Caki2 (cell line): ENCODE data around the gene MRPL50. TPM values are rescaled to one million over a fixed set of nuclear protein-coding genes. Genes with fewer than 3 reads are reported as not detected.

ENCODE experiments used
- DNase-seq: peaks from one replicate; pipeline ENCODE4 v3.0.0-alpha.2; 2015; ENCODE audit warnings: low read depth
- in situ Hi-C: cut with HindIII; loops from 2 replicates; pipeline ENCODE4 v1.10.0; 2016; ENCODE audit warnings: low sequenced_read_pairs, low pct_unique_long_range_greater_than_20kb, mixed read lengths
- total RNA-seq: library from RNA; depleted of rRNA; stranded (reverse); fragments of >200 nt; shearing (Covaris generic); gene quantifications from 2 replicates; pipeline ENCODE4 v1.2.3, GENCODE V29; 2014; ENCODE audit warnings: low replicate concordance

The MRPL50 gene
- total RNA-seq, 1 experiment from 2014 or later = 10.1 TPM

- in situ Hi-C loops = no loop called here
- DNase-seq = no peak
These were observed 23.2 kb upstream of the MRPL50 start for GRCh38 chr9:101421653-101422065.

DNA sequence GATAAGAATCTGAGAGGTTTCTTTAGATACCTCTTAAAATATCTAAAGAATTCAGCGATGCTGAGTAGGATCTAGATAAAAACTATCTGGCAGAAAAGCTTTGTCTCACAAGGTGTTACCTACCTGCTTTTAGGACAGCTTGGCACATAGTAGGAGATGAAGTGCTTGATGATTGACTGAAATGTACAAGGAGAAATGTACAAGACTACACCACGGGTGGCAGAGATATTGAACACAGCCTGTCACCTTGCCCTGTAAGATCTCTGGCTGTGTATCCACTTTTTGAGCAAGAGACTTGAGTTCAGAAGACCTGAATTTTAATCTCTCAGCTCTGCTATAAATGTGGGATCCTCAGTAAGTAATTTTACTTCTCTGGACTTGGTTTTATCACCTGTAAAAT is 21.4 kb upstream of the MRPL50 start:
- DNase-seq = no peak
- in situ Hi-C loops = no loop called here

GRCh38 chr9:101418518-101419430 is 20.4 kb upstream of the MRPL50 start:
- in situ Hi-C loops = no loop called here
- DNase-seq = no peak

GRCh38 chr9:101417977-101418376 is 19.6 kb upstream of the MRPL50 start:
- in situ Hi-C loops = no loop called here
- DNase-seq = no peak

GRCh38 chr9:101417389-101417788 is 19.0 kb upstream of the MRPL50 start:
- DNase-seq = no peak
- in situ Hi-C loops = no loop called here

- no peak for DNase-seq
- in situ Hi-C loops = no loop called here
These were observed 17.2 kb upstream of the MRPL50 start for GRCh38 chr9:101415578-101415977.

- DNase-seq = no peak
- in situ Hi-C loops = no loop called here
These were observed 16.4 kb upstream of the MRPL50 start for GRCh38 chr9:101414839-101415238.

- in situ Hi-C loops = no loop called here
- DNase-seq = peak; percentile 19
These were observed 10.7 kb upstream of the MRPL50 start for GRCh38 chr9:101409079-101409477.

- in situ Hi-C loops = no loop called here
- peak; percentile 20 for DNase-seq
These were observed 10.1 kb upstream of the MRPL50 start for GRCh38 chr9:101408374-101409078.

DNA sequence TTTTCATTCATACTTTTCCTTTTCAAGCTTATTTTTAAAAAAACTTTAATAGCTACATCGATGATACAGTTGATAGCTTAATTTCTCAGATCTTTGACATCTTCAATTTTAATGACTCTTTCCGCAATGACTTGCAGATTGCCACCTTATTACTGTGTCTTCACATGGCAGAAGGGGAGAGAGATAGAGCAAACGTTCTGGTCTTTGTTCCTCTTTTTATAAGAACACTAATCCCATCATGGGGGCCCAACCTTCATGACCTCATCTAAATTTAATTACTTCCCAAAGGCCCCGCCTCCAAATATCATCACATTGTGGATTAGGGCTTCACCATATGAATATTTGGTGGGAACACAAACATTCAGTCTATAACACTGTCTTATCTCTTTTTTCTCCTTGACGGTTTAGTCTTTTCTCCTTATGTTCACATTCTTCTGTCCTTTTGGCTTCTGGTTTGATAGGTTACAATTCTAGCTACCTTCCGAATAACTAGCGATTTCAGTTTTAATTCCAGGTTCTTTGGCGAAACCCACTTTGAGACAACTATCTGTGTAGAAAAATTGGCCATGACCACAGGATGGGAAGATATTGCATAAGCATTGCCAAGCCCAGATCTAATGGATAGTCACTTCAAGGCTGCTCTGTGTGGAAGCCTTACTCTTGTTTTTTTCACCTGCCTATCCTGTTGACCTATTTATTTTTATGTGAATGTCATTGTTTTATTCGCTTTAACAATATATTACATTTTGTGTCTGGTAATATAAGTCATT is 5.3 kb upstream of the MRPL50 start:
- in situ Hi-C loops = no loop called here
- DNase-seq = no peak

DNA sequence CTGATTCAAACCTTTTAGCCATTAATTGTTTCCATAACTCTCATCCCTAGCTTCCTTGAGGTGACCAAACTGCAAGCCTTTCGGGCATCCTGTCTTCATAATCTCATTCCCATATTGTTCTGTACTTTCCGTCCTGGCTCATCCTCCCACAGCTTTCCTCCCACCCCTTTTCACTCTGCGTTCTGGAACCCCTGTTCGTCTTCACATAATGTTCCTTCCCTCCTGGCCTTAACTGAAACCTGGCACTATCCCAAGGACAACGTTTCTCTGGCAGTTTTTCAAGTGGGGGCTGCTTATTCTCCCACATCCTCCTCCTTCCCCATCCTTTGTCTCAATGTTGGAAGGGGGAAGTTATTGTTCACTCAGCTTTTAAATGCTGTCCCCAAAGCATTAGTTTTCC is 1.7 kb upstream of the MRPL50 start:
- in situ Hi-C loops = no loop called here
- no peak for DNase-seq

DNA sequence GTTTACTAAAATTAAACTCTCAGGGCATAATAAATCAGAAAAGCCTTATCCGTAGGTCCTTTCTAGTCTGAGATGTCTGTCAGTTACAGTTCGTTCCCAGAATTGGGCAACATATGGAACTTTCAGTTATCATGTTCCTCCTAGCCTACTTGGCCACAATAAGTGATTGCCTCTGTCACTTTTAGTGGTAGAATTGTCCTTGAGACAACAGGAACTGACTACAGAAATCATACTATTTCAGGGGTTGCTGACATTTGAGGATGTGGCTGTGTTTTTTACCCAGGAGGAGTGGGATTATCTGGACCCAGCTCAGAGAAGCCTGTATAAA is 1.2 kb upstream of the MRPL50 start:
- no peak for DNase-seq
- in situ Hi-C loops = no loop called here

DNA sequence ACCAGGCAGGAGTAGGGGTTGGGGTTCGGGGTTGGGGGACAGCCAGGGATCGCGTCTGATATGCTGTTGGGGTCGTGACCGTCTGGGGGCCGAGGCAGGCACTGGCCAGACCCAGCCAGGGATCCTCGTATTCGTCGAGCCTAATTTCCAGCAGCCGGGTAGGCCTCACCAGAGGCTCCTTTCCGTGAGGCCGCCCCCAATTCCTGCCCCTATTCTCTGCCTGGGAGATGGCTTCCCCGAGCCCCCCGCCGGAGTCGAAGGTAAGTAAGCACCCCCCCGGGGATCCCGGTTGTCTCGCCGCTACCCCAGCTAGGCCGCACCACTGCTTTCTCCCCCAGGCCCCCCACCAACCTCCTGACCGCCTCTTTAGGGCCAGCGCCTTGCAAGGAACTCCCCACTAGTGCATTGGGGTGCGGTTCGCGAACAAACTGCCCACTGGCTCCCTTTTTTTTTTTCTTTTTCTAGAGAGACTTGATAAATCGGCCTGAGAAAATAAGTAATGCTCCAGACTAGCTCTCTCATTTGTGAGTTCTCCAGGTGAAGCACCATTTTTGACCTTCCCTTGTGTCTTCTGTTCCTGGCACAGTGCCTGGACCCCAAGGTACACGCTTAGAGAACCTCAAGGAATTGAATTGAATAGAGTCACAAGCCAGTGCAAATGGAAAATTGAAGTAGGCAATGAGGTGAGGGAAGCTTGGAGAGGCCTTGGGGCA is 668 bp upstream of the MRPL50 start:
- peak; percentile 9 for DNase-seq
- in situ Hi-C loops = no loop called here

GRCh38 chr9:101397746-101398067 is 711 bp downstream of the MRPL50 start:
- in situ Hi-C loops = no loop called here
- no peak for DNase-seq

GRCh38 chr9:101394687-101395086 is 3.7 kb downstream of the MRPL50 start:
- in situ Hi-C loops = no loop called here
- no peak for DNase-seq

DNA sequence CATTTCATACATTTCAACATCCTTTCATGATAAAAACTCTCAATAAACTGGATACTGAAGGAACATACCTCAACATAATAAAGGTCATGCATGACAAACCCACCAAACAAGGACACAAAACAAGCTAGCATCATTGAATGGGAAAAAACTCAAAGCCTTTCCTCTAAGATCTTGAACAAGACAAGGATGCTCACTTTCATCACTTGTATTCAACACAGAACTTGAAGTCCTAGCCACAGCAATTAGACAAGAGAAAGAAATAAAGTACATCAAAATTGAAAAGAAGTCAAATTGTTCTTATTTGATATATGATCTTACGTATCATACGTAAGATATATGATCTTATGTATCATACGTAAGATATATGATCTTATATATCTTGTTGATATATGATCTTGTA is 5.3 kb downstream of the MRPL50 start:
- no peak for DNase-seq
- in situ Hi-C loops = no loop called here

GRCh38 chr9:101388507-101388993 is 9.9 kb downstream of the MRPL50 start:
- in situ Hi-C loops = no loop called here
- DNase-seq = no peak

DNA sequence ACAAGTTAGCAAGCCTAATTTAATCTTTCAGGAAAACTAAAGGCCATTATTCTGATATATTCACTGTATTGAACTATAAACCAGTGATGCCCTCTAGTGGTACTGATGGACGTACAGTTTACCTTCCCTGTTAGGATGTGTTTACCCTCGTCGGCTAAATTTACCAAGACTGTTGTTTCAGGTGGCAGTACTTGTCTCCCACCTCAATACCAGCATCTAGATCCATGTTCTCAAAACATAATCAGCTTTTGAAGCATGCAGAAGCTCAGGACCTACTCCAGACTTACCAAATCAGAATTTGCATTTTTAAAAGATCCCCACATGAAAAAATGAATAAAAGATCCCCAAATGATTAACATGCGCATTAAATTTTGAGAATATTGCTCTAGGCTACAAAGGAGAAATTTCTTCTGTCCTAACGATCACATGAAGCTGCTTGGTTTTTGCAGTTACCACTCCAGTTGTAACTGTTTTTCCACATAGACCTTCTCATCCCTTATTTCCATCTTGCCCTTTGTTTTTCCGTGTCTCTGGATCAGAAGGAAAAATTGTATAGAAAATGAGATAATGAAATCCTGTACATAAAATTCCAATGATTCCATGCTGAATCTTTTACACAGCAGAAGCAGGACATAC is 10.4 kb downstream of the MRPL50 start:
- DNase-seq = no peak
- in situ Hi-C loops = no loop called here
